GM21717 (cell line): Measurements from ENCODE around the gene DAAM1.

Source experiments
- ATAC-seq: cut with Tn5 transposase; IDR thresholded peaks from one replicate; pipeline ENCODE4 v1.9.1; 2021; ENCODE audit warnings: mild to moderate bottlenecking, moderate library complexity; ENCODE audit not compliant: unreplicated experiment

The DAAM1 gene

GRCh38 chr14:59281609-59282377, 93.3 kb downstream of the DAAM1 start:
- no peak for ATAC-seq

- ATAC-seq, result no peak
Observed at GRCh38 chr14:59282378-59282765, 93.9 kb downstream of the DAAM1 start.

GRCh38 chr14:59283361-59283760, 94.9 kb downstream of the DAAM1 start:
- no peak for ATAC-seq

GRCh38 chr14:59284059-59284458, 95.6 kb downstream of the DAAM1 start:
- ATAC-seq, result no peak

- no peak for ATAC-seq
Observed at GRCh38 chr14:59292028-59292427, 103.6 kb downstream of the DAAM1 start.

GRCh38 chr14:59292921-59293534, 104.6 kb downstream of the DAAM1 start:
- ATAC-seq, result no peak

GRCh38 chr14:59293935-59294661, 105.6 kb downstream of the DAAM1 start:
- ATAC-seq, result no peak

- ATAC-seq, result no peak
Observed at GRCh38 chr14:59294662-59294992, 106.2 kb downstream of the DAAM1 start.

GRCh38 chr14:59295951-59296350, 107.5 kb downstream of the DAAM1 start:
- no peak for ATAC-seq

GRCh38 chr14:59296508-59296907, 108.0 kb downstream of the DAAM1 start:
- ATAC-seq, result no peak

- no peak for ATAC-seq
Observed at GRCh38 chr14:59297071-59297776, 108.8 kb downstream of the DAAM1 start.

- no peak for ATAC-seq
Observed at GRCh38 chr14:59299731-59300130, 111.3 kb downstream of the DAAM1 start.

GRCh38 chr14:59301354-59301753, 112.9 kb downstream of the DAAM1 start:
- ATAC-seq, result peak; percentile 85

- no peak for ATAC-seq
Observed at GRCh38 chr14:59302313-59302712, 113.8 kb downstream of the DAAM1 start.

GRCh38 chr14:59303216-59303615, 114.7 kb downstream of the DAAM1 start:
- ATAC-seq, result no peak

GRCh38 chr14:59305231-59305630, 116.8 kb downstream of the DAAM1 start:
- ATAC-seq, result no peak

- ATAC-seq, result no peak
Observed at GRCh38 chr14:59305836-59306555, 117.5 kb downstream of the DAAM1 start.

- ATAC-seq, result no peak
Observed at GRCh38 chr14:59306775-59307174, 118.3 kb downstream of the DAAM1 start.

- no peak for ATAC-seq
Observed at GRCh38 chr14:59308086-59308485, 119.6 kb downstream of the DAAM1 start.

GRCh38 chr14:59308673-59309072, 120.2 kb downstream of the DAAM1 start:
- ATAC-seq, result no peak
